Ramos (cell line): ENCODE data around the gene FBXL17.
"Not testable (repeated sequence)": the region's sequence is repeated elsewhere in the genome, so short reads cannot be mapped to it uniquely, and the experiment has no call there.

ENCODE experiments used
- in situ Hi-C: fragments of 300-500 bp; cut with MboI; formaldehyde crosslinking; loops from one replicate; pipeline ENCODE4 v1.14.3; 2022; ENCODE audit warnings: low sequenced_read_pairs; ENCODE audit not compliant: unreplicated experiment

Gene FBXL17

GRCh38 chr5:108381954-108382783 is at the start of gene FBXL17:
TSS of gene FBXL17 (minus strand) at chr5:108382098.
- in situ Hi-C loops = loop anchor here (25.0 kb wide), 1 partner anchor 1305 kb away; the partner anchor contains the start of gene MAN2A1

- in situ Hi-C loops = no loop called here
Measured at GRCh38 chr5:108430931-108431608, 49.2 kb upstream of the FBXL17 start.

- in situ Hi-C loops = no loop called here
Measured at GRCh38 chr5:108421713-108422112, 39.8 kb upstream of the FBXL17 start.

DNA sequence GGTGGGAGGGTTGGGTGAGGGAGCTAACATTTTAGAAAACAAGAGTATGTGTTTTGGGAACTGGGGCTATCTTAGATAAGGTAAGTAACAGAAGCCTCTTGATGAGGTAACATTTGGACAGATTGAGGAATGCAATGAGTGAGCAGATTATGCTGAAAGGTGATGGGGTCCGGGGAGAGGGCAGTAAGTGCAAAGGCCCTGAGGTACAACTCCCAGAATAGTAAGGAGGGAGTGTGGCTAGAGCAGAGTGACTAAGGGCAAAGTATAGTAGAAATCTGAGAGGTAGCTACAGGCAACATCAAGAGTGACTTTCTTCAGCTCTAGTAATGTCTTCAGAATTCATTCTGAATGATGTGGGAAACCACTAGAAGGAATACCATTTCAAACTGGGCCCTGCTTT is 38.9 kb upstream of the FBXL17 start:
- in situ Hi-C loops = no loop called here

DNA sequence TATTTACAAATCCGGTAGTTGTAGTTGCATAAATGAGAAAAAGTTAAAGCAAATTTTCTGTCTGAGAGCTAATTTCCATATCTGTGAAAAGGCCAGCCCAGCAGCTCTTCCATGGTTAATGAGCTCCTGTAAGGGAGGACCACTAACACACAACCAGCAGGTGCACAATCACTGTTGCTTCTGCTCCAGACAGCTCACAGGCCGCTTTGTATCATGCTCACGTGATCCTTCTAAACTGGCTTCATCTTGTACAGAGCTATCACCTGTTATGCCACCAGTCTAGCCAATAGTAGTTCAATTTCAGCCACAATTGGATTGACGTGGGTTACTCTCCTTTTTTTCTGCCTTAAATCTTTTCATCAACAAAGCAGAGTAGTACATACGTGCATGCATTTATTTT is 38.3 kb upstream of the FBXL17 start:
- in situ Hi-C loops = no loop called here

DNA sequence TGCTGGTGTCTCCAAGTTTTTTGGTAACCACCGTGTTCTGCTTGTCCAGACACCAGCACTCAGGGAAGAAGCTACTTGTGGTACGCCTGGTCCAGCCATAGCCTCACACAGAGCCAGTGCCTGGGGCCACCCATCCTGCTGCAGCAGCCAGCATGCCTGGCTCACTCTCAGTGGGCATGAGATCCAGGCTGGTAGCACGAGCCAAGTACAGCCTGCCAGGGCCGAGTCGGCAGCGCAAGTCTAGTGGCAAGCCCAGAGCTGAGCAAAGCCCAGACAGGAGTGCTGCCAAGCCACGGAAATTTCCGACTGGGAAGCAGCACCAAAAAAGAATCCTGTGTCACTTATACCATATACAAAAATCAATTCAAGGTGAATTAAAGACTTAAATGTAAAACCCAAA is 36.3 kb upstream of the FBXL17 start:
- in situ Hi-C loops = no loop called here

GRCh38 chr5:108417166-108417670 is 35.3 kb upstream of the FBXL17 start:
- in situ Hi-C loops = no loop called here

DNA sequence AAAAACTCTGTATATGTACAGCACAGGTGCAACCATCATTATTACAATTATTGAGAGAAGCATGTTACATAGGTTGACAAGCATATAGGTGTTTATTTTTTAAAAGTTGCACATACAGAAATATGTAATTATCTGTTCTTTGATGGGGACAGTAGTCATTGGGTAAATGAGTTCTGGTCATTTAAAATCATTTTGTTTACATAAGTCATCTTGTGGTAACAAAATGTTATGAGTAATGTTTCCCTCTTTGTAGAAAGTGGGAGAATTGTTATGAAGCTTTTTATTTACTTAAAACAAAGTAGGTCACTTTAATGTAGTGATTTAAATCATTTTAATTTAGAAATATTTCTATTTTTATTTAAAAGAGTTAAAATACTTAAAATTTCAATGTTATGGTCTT is 33.8 kb upstream of the FBXL17 start:
- in situ Hi-C loops = no loop called here

- in situ Hi-C loops = no loop called here
Measured at GRCh38 chr5:108409786-108410185, 27.9 kb upstream of the FBXL17 start.

GRCh38 chr5:108405201-108405600 is 23.3 kb upstream of the FBXL17 start:
- in situ Hi-C loops = not testable (repeated sequence)

- in situ Hi-C loops = loop anchor here (25.0 kb wide), 1 partner anchor 1288 kb away; the partner anchor contains the start of gene MAN2A1
Measured at GRCh38 chr5:108398964-108399363, 17.1 kb upstream of the FBXL17 start.

- in situ Hi-C loops = loop anchor here (25.0 kb wide), 1 partner anchor 1290 kb away; the partner anchor contains the start of gene MAN2A1
Measured at GRCh38 chr5:108396837-108397236, 14.9 kb upstream of the FBXL17 start.

DNA sequence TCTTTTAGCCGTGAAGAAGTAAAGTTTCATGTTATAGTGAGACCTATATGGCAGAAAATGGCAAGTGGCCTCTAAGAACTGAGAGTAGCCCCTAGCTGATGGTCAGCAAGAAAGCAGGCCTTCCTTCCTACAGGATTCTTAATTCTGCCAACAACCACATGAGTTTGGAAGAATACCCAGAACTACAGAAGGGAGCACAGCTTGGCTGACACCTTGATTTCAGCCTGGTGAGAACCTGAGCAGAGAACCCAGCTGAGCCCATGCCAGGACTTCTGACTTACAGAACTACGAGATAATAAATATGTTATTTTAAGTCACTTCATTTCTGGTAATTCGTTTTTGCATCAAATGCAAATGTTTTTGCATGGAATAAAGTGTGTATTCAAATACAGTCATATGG is 5.9 kb upstream of the FBXL17 start:
- in situ Hi-C loops = loop anchor here (25.0 kb wide), 1 partner anchor 1300 kb away; the partner anchor contains the start of gene MAN2A1

DNA sequence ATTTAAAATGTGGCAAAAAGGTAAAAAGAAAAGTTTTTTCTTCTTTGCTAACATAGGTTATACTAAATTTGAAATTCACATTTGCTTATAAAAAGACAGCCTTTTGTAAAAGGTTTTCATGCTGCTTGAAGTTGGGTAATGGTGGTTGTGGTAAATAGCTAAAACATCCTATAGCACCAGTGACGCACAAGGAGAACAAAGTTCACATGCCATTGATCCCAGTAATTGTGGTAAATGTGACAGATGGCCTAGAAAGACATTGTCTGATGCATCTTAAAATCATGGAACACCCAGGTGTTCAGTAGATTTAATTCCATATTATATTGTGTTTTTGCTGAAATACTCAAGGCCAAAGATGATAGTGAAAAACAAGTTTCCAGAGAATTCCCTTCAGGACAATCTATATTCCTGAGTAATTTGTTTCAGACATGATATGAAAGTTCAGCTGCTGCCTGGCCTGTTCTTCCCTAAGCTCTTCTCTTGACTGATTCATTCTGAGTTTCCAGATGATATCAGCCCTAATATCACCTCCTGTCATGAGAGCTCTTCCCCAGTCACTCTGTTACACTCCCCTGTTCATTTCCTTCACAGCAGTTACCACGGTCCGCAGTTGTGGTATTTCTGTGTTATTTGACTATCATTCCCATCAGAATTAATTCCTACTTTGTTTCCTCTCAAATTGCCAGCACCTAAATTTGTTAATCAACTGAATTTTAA is 4.6 kb upstream of the FBXL17 start:
- in situ Hi-C loops = loop anchor here (25.0 kb wide), 1 partner anchor 1301 kb away; the partner anchor contains the start of gene MAN2A1

- in situ Hi-C loops = loop anchor here (25.0 kb wide), 1 partner anchor 1303 kb away; the partner anchor contains the start of gene MAN2A1
Measured at GRCh38 chr5:108384741-108385140, 2.8 kb upstream of the FBXL17 start.

GRCh38 chr5:108382784-108383330 is 959 bp upstream of the FBXL17 start:
- in situ Hi-C loops = loop anchor here (25.0 kb wide), 1 partner anchor 1304 kb away; the partner anchor contains the start of gene MAN2A1

DNA sequence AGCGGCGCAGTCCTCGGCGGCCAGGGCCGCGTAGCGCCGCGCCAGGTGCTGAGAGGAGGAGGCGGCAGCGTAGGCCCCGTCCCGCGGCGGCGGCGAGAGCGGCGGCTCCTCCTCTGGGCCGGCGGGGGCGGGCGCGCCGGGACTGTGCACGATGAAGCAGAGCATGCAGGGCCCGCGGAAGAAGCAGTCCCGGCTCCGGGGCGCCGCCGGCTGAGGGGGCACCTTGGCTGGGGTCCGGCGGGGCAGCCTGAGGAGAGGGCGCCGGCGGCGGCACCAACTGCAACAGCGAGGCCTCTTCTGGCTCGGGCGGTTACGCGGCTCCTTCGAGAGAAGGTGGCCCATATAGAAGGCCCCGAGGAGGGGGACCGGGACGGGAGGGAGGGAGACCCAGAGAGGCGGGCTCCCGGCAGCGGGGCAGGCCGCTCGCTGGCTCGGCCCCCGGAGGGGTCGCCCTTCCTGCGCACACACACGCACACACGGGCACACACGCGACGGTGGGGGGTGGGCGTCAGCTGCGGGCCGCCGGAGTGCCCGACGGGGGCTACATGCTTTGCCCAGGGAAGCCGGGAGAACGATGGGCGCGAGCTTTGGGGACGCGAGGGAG is 446 bp downstream of the FBXL17 start:
- in situ Hi-C loops = loop anchor here (25.0 kb wide), 1 partner anchor 1306 kb away; the partner anchor contains the start of gene MAN2A1

GRCh38 chr5:108380531-108381349 is 1.2 kb downstream of the FBXL17 start:
- in situ Hi-C loops = loop anchor here (25.0 kb wide), 1 partner anchor 1307 kb away; the partner anchor contains the start of gene MAN2A1
